Measurements from ENCODE around the gene MPRIP. TPM values are rescaled to one million over a fixed set of nuclear protein-coding genes. Genes with fewer than 3 reads are reported as not detected.

MPRIP gene
- total RNA-seq, 6 experiments from 2014 or later, result 39.0 to 97.6 (median 76.7) TPM

- no peaks in the 10 kb centered on the region for H3K36me3 ChIP-seq
- ATAC-seq (peak; percentile 74 to 79 (median 77)), DNase-seq (peak; percentile 59 to 71 (median 70))
- H3K9me3 ChIP-seq, result no peaks in the 10 kb centered on the region
- no peak for TF ChIP-seq POLR2A (IDR thresholded peaks at IDR 0.05)
- no peak for TF ChIP-seq CTCF (IDR thresholded peaks at IDR 0.05)
- WGBS (ENCODE audit: insufficient coverage, low coverage, low lambda C conversion rate, missing lambda C conversion rate), result 36% methylated on average over 2 of the region's 4 CpGs
- H3K4me3 ChIP-seq, result no peak overlapping the region
- H3K4me1 ChIP-seq, result peaks cover 0 to 44% (median 16%) of the 10 kb centered on the region in 4 donors
- intact Hi-C loops (cut with DNase I), result no loop called here
- no peaks in the 10 kb centered on the region for H3K27me3 ChIP-seq
- H3K27ac ChIP-seq, result peak overlapping the region; percentile 46 to 62 (median 49)
Observed at GRCh38 chr17:17119106-17119505, 76.8 kb downstream of the MPRIP start.

GRCh38 chr17:17119533-17119932 is 77.3 kb downstream of the MPRIP start:
- Histone ChIP-seq H3K36me3 (no peaks in the 10 kb centered on the region), H3K27me3 (no peaks in the 10 kb centered on the region), H3K9me3 (no peaks in the 10 kb centered on the region), H3K4me3 (no peak overlapping the region), H3K4me1 (peaks cover 0 to 42% (median 16%) of the 10 kb centered on the region in 4 donors), H3K27ac (peak overlapping the region; percentile 46 to 62 (median 49))
- ATAC-seq (peak; percentile 19 to 66 (median 44)), DNase-seq (no peak)
- intact Hi-C loops (cut with DNase I), result no loop called here
- WGBS (ENCODE audit: insufficient coverage, low coverage, low lambda C conversion rate, missing lambda C conversion rate), result 62% methylated on average over 5 of the region's 5 CpGs
- no peak for TF ChIP-seq CTCF (IDR thresholded peaks at IDR 0.05)
- TF ChIP-seq POLR2A (IDR thresholded peaks at IDR 0.05), result no peak

- intact Hi-C loops (cut with DNase I), result no loop called here
- Histone ChIP-seq H3K27ac (peak overlapping the region in 1 of 3 donors; percentile 4), H3K4me3 (no peak overlapping the region), H3K9me3 (no peaks in the 10 kb centered on the region), H3K36me3 (no peaks in the 10 kb centered on the region), H3K27me3 (no peaks in the 10 kb centered on the region), H3K4me1 (peaks cover 0 to 35% (median 16%) of the 10 kb centered on the region in 4 donors)
- no peak for TF ChIP-seq POLR2A (IDR thresholded peaks at IDR 0.05)
- no peak for TF ChIP-seq CTCF (IDR thresholded peaks at IDR 0.05)
- DNase-seq (peak in 1 of 3 donors; percentile 17), ATAC-seq (peak in 1 of 4 donors; percentile 8)
- WGBS (ENCODE audit: insufficient coverage, low coverage, low lambda C conversion rate, missing lambda C conversion rate), result 67% methylated on average over 4 of the region's 4 CpGs
Observed at GRCh38 chr17:17120294-17120693, 78.0 kb downstream of the MPRIP start.

GRCh38 chr17:17120701-17121100 is 78.4 kb downstream of the MPRIP start:
- no peaks in the 10 kb centered on the region for H3K27me3 ChIP-seq
- DNase-seq (no peak), ATAC-seq (no peak)
- H3K36me3 ChIP-seq, result no peaks in the 10 kb centered on the region
- intact Hi-C loops (cut with DNase I), result no loop called here
- H3K4me1 ChIP-seq, result peaks cover 0 to 35% (median 16%) of the 10 kb centered on the region in 4 donors
- no peaks in the 10 kb centered on the region for H3K9me3 ChIP-seq
- WGBS (ENCODE audit: insufficient coverage, low coverage, low lambda C conversion rate, missing lambda C conversion rate), result 0% methylated on average over 1 of the region's 3 CpGs
- H3K27ac ChIP-seq, result peak overlapping the region in 1 of 3 donors; percentile 4
- TF ChIP-seq CTCF (IDR thresholded peaks at IDR 0.05) (no peak), POLR2A (IDR thresholded peaks at IDR 0.05) (no peak)
- H3K4me3 ChIP-seq, result no peak overlapping the region

DNA sequence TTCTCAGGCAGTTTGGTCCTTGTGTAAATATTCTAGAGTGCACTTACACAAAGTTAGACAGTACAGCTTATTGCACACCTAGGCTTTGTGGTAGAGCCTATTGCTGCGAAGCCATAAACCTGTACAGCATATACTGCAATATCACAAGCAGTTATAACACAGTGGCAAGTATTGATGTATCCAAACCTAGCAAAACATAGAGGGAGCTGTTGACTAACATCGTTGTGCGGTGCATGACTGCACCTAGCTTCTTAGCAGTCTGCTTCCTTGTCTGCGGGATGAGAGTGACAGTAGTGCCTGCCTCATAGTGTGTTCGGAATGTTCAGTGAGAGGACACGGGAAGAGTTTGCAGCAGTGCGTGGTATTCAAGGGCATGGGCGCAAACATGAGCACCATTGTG is 78.9 kb downstream of the MPRIP start:
- Histone ChIP-seq H3K4me3 (no peak overlapping the region), H3K36me3 (no peaks in the 10 kb centered on the region), H3K9me3 (no peaks in the 10 kb centered on the region), H3K4me1 (peaks cover 0 to 35% (median 16%) of the 10 kb centered on the region in 4 donors), H3K27ac (peak overlapping the region in 1 of 3 donors; percentile 4), H3K27me3 (no peaks in the 10 kb centered on the region)
- no peak for ATAC-seq
- intact Hi-C loops (cut with DNase I), result no loop called here
- no peak for DNase-seq
- WGBS (ENCODE audit: insufficient coverage, low coverage, low lambda C conversion rate, missing lambda C conversion rate), result 80% methylated on average over 5 of the region's 8 CpGs
- TF ChIP-seq CTCF (IDR thresholded peaks at IDR 0.05) (no peak), POLR2A (IDR thresholded peaks at IDR 0.05) (no peak)
